HuH-7.5 (cell line): ENCODE measurements around the gene KCNS1.

ENCODE experiments used
- DNase-seq: peaks from one replicate; pipeline ENCODE4 v3.0.0; 2011; ENCODE audit warnings: low spot score

The KCNS1 gene

GRCh38 chr20:45047581-45048119 lies 53.3 kb downstream of the KCNS1 start:
- DNase-seq: no peak

GRCh38 chr20:45044601-45045000 lies 56.3 kb downstream of the KCNS1 start:
- no peak for DNase-seq

- peak; percentile 20 for DNase-seq
Measured at GRCh38 chr20:45044084-45044573, 56.8 kb downstream of the KCNS1 start.

- DNase-seq: no peak
Measured at GRCh38 chr20:45042978-45043377, 57.9 kb downstream of the KCNS1 start.
